H1 (cell line): ENCODE results near the gene HAND1. TPM values are rescaled to one million over a fixed set of nuclear protein-coding genes. Genes with fewer than 3 reads are reported as not detected.

Experiments
- CTCF ChIA-PET: fragments of 300-600 bp; sonication (Branson Sonifier 250); formaldehyde crosslinking; loops from one replicate; lab custom pipeline; 2021; ENCODE audit not compliant: partially characterized antibody; lab: Charles Lee
- POLR2A ChIA-PET: fragments of 300-600 bp; sonication (Branson Sonifier 250); formaldehyde crosslinking; loops from one replicate; lab custom pipeline; 2021; ENCODE audit warnings: inconsistent platforms; ENCODE audit not compliant: partially characterized antibody; lab: Charles Lee
- DNase-seq, 2 experiments: peaks; one replicate each; pipeline versions ENCODE4 v3.0.0 to v3.0.0-alpha.2; 2010 to 2022; ENCODE audit warnings: low spot score in 2 of 2, low read depth in 1 of 2, mixed read lengths in 1 of 2
- FAIRE-seq: peaks from 2 replicates; lab custom pipeline; 2011; peaks lifted over from hg19 to GRCh38; lab: Jason Lieb, UNC
- H2AFZ ChIP-seq: 2 replicates; pipeline ENCODE4 v1.8.1; 2012; ENCODE audit warnings: low read length, inconsistent platforms
- H2AK5ac ChIP-seq: 2 replicates; pipeline ENCODE4 v1.6.1; 2013; ENCODE audit warnings: low read depth, low read length
- H2BK120ac ChIP-seq: replicated peaks from 2 replicates; pipeline ENCODE3; 2013; ENCODE audit warnings: low read depth, low read length, inconsistent platforms
- H2BK12ac ChIP-seq: 2 replicates; pipeline ENCODE4 v1.6.1; 2013; ENCODE audit warnings: low read depth, low read length
- H2BK15ac ChIP-seq: 2 replicates; pipeline ENCODE4 v1.6.1; 2013; ENCODE audit warnings: low read length
- H2BK20ac ChIP-seq: 2 replicates; pipeline ENCODE4 v1.6.1; 2013; ENCODE audit warnings: low read length
- H2BK5ac ChIP-seq: 2 replicates; pipeline ENCODE4 v1.6.1; 2013; ENCODE audit warnings: low read depth, low read length
- H3K14ac ChIP-seq: 2 replicates; pipeline ENCODE4 v1.6.1; 2013; ENCODE audit warnings: inconsistent platforms; ENCODE audit not compliant: insufficient read length
- H3K18ac ChIP-seq: 2 replicates; pipeline ENCODE4 v1.6.1; 2013; ENCODE audit warnings: low read length; ENCODE audit errors: extremely low read depth
- H3K23ac ChIP-seq: 2 replicates; pipeline ENCODE4 v1.6.1; 2013; ENCODE audit warnings: inconsistent platforms; ENCODE audit not compliant: insufficient read length
- H3K23me2 ChIP-seq: 2 replicates; pipeline ENCODE4 v1.6.1; 2013; ENCODE audit warnings: low read depth, low read length
- H3K27ac ChIP-seq: 2 replicates; pipeline ENCODE4 v1.6.1; 2011; ENCODE audit warnings: low read depth, low read length, inconsistent platforms
- H3K27me3 ChIP-seq, 4 experiments: replicated peaks in 1 of 4; 1 replicate in 1 of 4; 2 replicates in 3 of 4; pipeline versions ENCODE4 v1.6.1 to v1.8.1; 2011 to 2013; ENCODE audit warnings: low read length in 3 of 4, mild to moderate bottlenecking in 3 of 4, inconsistent platforms in 2 of 4, mixed read lengths in 2 of 4, moderate library complexity in 1 of 4; ENCODE audit not compliant: control insufficient read depth in 3 of 4, insufficient read depth in 3 of 4; ENCODE audit errors: extremely low read depth in 1 of 4
- H3K36me3 ChIP-seq, 4 experiments: 2 replicates each; pipeline versions ENCODE4 v1.6.1 to v1.8.1; 2011 to 2013; ENCODE audit warnings: mild to moderate bottlenecking in 4 of 4, low read length in 3 of 4, moderate library complexity in 2 of 4, control low read depth in 1 of 4, inconsistent platforms in 1 of 4; ENCODE audit not compliant: insufficient read depth in 4 of 4, control insufficient read depth in 2 of 4
- H3K4ac ChIP-seq: replicated peaks from 2 replicates; pipeline ENCODE3; 2013; ENCODE audit warnings: low read length, low read depth, mixed read lengths, inconsistent platforms; ENCODE audit not compliant: insufficient read length
- H3K4me1 ChIP-seq, 4 experiments: replicated peaks in 1 of 4; 1 replicate in 1 of 4; 2 replicates in 3 of 4; pipeline versions ENCODE4 v1.6.1 to v1.8.1; 2011 to 2013; ENCODE audit warnings: low read length in 3 of 4, inconsistent platforms in 2 of 4, mixed read lengths in 1 of 4; ENCODE audit not compliant: insufficient read depth in 4 of 4, control insufficient read depth in 3 of 4
- H3K4me2 ChIP-seq, 2 experiments: 2 replicates each; pipeline versions ENCODE4 v1.6.1 to v1.8.1; 2011 to 2013; ENCODE audit warnings: low read depth in 2 of 2, low read length in 2 of 2, control low read depth in 1 of 2, inconsistent platforms in 1 of 2, mild to moderate bottlenecking in 1 of 2; ENCODE audit not compliant: insufficient read depth in 1 of 2
- H3K4me3 ChIP-seq, 4 experiments: fragments of 200-600, 300-600 bp in 1 of 4; sonication (generic), shearing (Covaris generic), sonication (Bioruptor Twin) in 1 of 4; 2 replicates each; pipeline versions ENCODE4 v1.5.1 to v1.8.1; 2011 to 2016; ENCODE audit warnings: low read length in 4 of 4, low read depth in 3 of 4, control low read depth in 2 of 4, inconsistent platforms in 2 of 4, mild to moderate bottlenecking in 2 of 4, mixed read lengths in 1 of 4, moderate library complexity in 1 of 4; ENCODE audit not compliant: insufficient read depth in 2 of 4; ENCODE audit errors: extremely low read depth in 1 of 4
- H3K56ac ChIP-seq: replicated peaks from 2 replicates; pipeline ENCODE3; 2013; ENCODE audit warnings: low read depth, mild to moderate bottlenecking, mixed read lengths, low read length, inconsistent platforms; ENCODE audit not compliant: insufficient read length
- H3K79me1 ChIP-seq: 2 replicates; pipeline ENCODE4 v1.6.1; 2013; ENCODE audit warnings: low read depth, low read length, control low read depth
- H3K79me2 ChIP-seq, 2 experiments: 2 replicates each; pipeline versions ENCODE4 v1.6.1 to v1.8.1; 2012 to 2013; ENCODE audit warnings: low read length in 2 of 2, mild to moderate bottlenecking in 2 of 2, inconsistent platforms in 1 of 2; ENCODE audit not compliant: insufficient read depth in 2 of 2, control insufficient read depth in 1 of 2
- H3K9ac ChIP-seq, 4 experiments: replicated peaks in 1 of 4; 1 replicate in 1 of 4; 2 replicates in 3 of 4; pipeline versions ENCODE4 v1.6.1 to v1.8.1; 2011 to 2013; ENCODE audit warnings: low read depth in 3 of 4, low read length in 3 of 4, control low read depth in 2 of 4, mild to moderate bottlenecking in 2 of 4, moderate library complexity in 2 of 4, inconsistent platforms in 1 of 4; ENCODE audit errors: extremely low read depth in 1 of 4
- H3K9me3 ChIP-seq, 2 experiments: 2 replicates each; pipeline versions ENCODE4 v1.6.1 to v1.8.1; 2012 to 2013; ENCODE audit warnings: mild to moderate bottlenecking in 2 of 2, moderate library complexity in 2 of 2, control low read depth in 1 of 2, inconsistent platforms in 1 of 2, low read depth in 1 of 2, low read length in 1 of 2, mixed read lengths in 1 of 2; ENCODE audit not compliant: insufficient read depth in 2 of 2
- H4K20me1 ChIP-seq, 2 experiments: replicated peaks in 1 of 2; 2 replicates each; pipeline versions ENCODE3 to v1.8.1; 2011 to 2013; ENCODE audit warnings: inconsistent platforms in 2 of 2, low read length in 2 of 2, mild to moderate bottlenecking in 1 of 2; ENCODE audit not compliant: insufficient read depth in 2 of 2, control insufficient read depth in 1 of 2
- H4K5ac ChIP-seq: 2 replicates; pipeline ENCODE4 v1.6.1; 2013; ENCODE audit warnings: low read length, low read depth, mixed read lengths, inconsistent platforms; ENCODE audit not compliant: insufficient read length
- H4K8ac ChIP-seq: 2 replicates; pipeline ENCODE4 v1.8.0; 2013; ENCODE audit warnings: mild to moderate bottlenecking, moderate library complexity, low read length, inconsistent platforms; ENCODE audit not compliant: insufficient read depth; ENCODE audit errors: extremely low read depth
- H4K91ac ChIP-seq: replicated peaks from 2 replicates; pipeline ENCODE3; 2013; ENCODE audit warnings: low read length, mixed read lengths, inconsistent platforms; ENCODE audit not compliant: insufficient read length
- ASH2L ChIP-seq: fragments of 200-600, 300-600 bp; sonication (generic); IDR thresholded peaks from one replicate; pipeline ENCODE4 v1.7.1; 2017; ENCODE audit warnings: low read length
- GTF2F1 ChIP-seq: IDR thresholded peaks from 2 replicates; pipeline ENCODE4 v1.6.1; 2012; ENCODE audit warnings: low read depth, low read length, improper control_type of control experiment, borderline replicate concordance
- KDM5A ChIP-seq: fragments of 200-600 bp; IDR thresholded peaks from 2 replicates; pipeline ENCODE4 v1.7.1; 2012; ENCODE audit warnings: mild to moderate bottlenecking, low read length, inconsistent platforms, mixed read lengths
- MAX ChIP-seq: IDR thresholded peaks from 2 replicates; pipeline ENCODE4 v1.6.1; 2012; ENCODE audit warnings: inconsistent platforms
- RXRA ChIP-seq: IDR thresholded peaks from 2 replicates; pipeline ENCODE4 v1.6.1; 2011; ENCODE audit warnings: low read depth, mild to moderate bottlenecking, low read length, moderate library complexity; ENCODE audit not compliant: insufficient read depth
- WGBS, 2 experiments: shearing (Covaris generic) in 1 of 2; methylation state at CpG; one replicate each; pipeline versions ENCODE4 v1.1.6 to v1.1.7; 2013 to 2015; ENCODE audit warnings: low lambda C conversion rate in 2 of 2, mixed read lengths in 2 of 2, inconsistent platforms in 1 of 2, low coverage in 1 of 2, missing lambda C conversion rate in 1 of 2; ENCODE audit not compliant: insufficient replicate concordance in 2 of 2, insufficient coverage in 1 of 2, insufficient read length in 1 of 2; ENCODE audit errors: extremely low coverage in 1 of 2, missing lambda C conversion rate in 1 of 2; 5-methylcytosine and 5-hydroxymethylcytosine counted together
- polyA plus RNA-seq, 7 experiments: library from polyadenylated mRNA; depleted of rRNA in 3 of 7; stranded (reverse) in 5 of 7; unstranded in 2 of 7; fragments of >200 nt in 5 of 7; fragments of 200-250 nt in 2 of 7; gene quantifications; 1 replicate in 5 of 7; 2 replicates in 1 of 7; 4 replicates in 1 of 7; pipeline versions ENCODE4 v1.2.1 to v1.2.3, GENCODE V29; 2011 to 2013; ENCODE audit warnings: missing spikeins in 2 of 7, mixed read lengths in 2 of 7
- total RNA-seq: library from RNA; stranded (reverse); fragmentation: NEBNext Ultra II Directional; extraction: Animal tissue kit (Norgen Biotek cat#: 25700); gene quantifications from 2 replicates; pipeline ENCODE4 v1.2.1, GENCODE V29; 2021

Gene HAND1
- total and polyA plus RNA-seq, 2 of the 8 experiments (the other 6 are each of a cell fraction or from before 2014, with no cell fraction given), result 0.06 TPM; not detected in 1

GRCh38 chr5:154513669-154514084 lies 35.6 kb upstream of the HAND1 start:
- FAIRE-seq (no peak), DNase-seq (no peak)
- Histone ChIP-seq H3K56ac (no peak overlapping the region), H4K20me1 (no peaks in the 10 kb centered on the region), H3K36me3 (no peaks in the 10 kb centered on the region), H3K18ac (no peak overlapping the region), H3K79me1 (no peaks in the 10 kb centered on the region), H3K9me3 (no peaks in the 10 kb centered on the region), H3K23ac (no peak overlapping the region), H3K9ac (no peak overlapping the region), H4K5ac (no peak overlapping the region), H2BK15ac (no peak overlapping the region), H2AFZ (no peak overlapping the region), H3K27ac (no peak overlapping the region), H3K14ac (no peak overlapping the region), H3K4me2 (no peak overlapping the region), H3K4ac (no peak overlapping the region), H4K8ac (no peak overlapping the region), H3K27me3 (no peaks in the 10 kb centered on the region), H2BK12ac (no peak overlapping the region), H3K4me1 (peaks cover 0 to 4% (median 2%) of the 10 kb centered on the region in 4 experiments; a peak in 4 of 7 replicates), H2BK20ac (no peak overlapping the region), H2AK5ac (no peak overlapping the region), H3K79me2 (no peaks in the 10 kb centered on the region), H4K91ac (no peak overlapping the region), H2BK120ac (no peak overlapping the region), H3K23me2 (no peaks in the 10 kb centered on the region), H2BK5ac (no peak overlapping the region), H3K4me3 (no peak overlapping the region)
- WGBS, 2 experiments, result 80% methylated on average over 4 of the region's 4 CpGs; no CpG with 5 or more reads in 1 of the 2 experiments
- no peak for TF ChIP-seq KDM5A
- TF ChIP-seq RXRA, result no peak
- no peak for TF ChIP-seq ASH2L
- no peak for TF ChIP-seq GTF2F1
- TF ChIP-seq MAX, result no peak
- CTCF ChIA-PET, result interaction anchor here (1.3 to 2.2 kb wide), 3 partner anchors 45 to 92 kb away, joined by 3 to 10 read pairs (median 4); no protein-coding TSS in a partner anchor
- POLR2A ChIA-PET, result no interaction called here
